GF-D8 (cell line): Measurements from ENCODE around the gene PLEKHA7.
"Not testable (repeated sequence)": the region's sequence is repeated elsewhere in the genome, so short reads cannot be mapped to it uniquely, and the experiment has no call there.

Source experiments
- DNase-seq: peaks from one replicate; lab custom pipeline; 2025; lab: John Stamatoyannopoulos, UW

Gene PLEKHA7

GRCh38 chr11:16904761-16905160 lies 109.5 kb downstream of the PLEKHA7 start:
- not testable (repeated sequence) for DNase-seq

- DNase-seq, result no peak
These were observed 111.3 kb downstream of the PLEKHA7 start for GRCh38 chr11:16902781-16903378.

GRCh38 chr11:16902182-16902581 lies 112.0 kb downstream of the PLEKHA7 start:
- DNase-seq, result no peak

DNA sequence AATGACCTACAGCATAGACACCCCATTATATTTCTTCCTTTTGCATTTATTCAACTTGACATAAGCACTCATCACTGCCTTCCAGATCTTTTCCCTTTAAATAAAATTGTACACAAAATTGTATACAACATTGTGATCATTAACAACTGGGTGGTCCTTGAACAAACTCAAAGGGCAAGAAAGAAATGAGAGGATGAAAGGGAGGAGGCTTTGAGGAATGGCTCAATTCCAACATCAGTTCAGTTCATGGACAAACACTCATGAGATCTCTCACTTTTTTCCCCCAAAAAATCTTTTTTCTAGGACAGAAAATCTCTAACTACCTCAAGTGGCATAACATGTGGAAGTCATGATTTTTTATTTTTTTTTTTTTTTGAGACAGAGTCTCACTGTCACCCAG lies 113.7 kb downstream of the PLEKHA7 start:
- no peak for DNase-seq

- DNase-seq, result no peak
These were observed 114.4 kb downstream of the PLEKHA7 start for GRCh38 chr11:16899708-16900303.

DNA sequence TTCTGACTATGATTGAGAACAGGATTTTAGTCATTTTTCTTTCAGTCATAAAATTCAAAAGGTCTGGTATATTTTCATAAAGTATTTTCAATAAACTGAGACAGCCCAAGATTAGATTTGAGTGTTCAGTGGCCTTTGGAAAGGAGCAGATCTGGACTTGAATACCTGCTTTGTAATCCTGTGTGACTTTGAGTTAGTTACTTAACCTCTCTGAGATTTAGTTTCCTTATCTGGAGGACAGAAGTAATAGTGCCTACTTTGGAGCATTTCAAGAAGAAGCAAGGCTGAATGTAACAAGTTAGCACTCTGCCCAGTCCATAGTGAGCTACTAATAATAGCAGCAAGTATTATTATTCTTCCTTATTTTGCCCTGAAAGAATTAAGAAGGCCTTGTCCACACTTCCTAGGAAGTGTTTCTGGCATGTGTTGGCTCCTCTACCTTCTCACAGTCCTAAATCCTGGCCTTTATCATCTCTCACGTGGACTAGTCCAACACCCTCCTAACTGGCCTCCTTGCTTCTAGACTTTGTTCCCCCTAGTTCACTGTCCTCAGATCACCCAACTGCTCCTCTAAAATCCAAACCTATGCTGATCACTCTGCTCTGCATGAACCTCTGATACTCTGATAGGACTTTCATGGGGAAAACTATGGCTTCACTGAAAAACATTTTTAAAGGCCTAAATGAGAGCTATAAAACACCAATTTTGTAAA lies 115.8 kb downstream of the PLEKHA7 start:
- DNase-seq, result no peak

DNA sequence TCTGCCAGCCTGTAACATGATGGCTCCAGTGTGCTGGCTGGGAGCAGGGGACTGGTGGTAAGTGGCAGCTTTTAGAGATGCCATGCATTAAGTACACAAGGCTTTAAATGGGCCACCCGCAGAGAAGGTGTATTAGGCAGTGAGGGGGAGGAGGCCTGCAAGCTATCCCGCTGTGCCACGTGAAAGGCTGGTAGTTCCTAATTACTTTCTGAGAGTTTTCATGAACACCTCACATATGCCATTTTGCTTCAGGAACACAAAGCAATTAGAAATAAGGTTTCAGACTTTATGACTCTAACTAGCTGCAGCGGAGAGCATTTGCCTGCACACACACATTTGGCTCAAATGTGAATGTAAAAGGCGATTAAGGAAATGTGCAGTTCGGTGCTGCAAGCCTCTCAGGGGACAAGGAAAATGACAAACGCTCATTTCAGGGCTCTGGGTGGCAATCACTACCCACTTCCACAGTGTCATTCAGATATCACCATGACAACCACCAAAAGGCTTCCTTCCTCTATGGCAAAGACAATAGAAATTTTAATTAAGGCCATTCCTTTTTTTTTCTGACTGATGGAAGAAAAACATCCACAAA lies 116.6 kb downstream of the PLEKHA7 start:
- no peak for DNase-seq

DNA sequence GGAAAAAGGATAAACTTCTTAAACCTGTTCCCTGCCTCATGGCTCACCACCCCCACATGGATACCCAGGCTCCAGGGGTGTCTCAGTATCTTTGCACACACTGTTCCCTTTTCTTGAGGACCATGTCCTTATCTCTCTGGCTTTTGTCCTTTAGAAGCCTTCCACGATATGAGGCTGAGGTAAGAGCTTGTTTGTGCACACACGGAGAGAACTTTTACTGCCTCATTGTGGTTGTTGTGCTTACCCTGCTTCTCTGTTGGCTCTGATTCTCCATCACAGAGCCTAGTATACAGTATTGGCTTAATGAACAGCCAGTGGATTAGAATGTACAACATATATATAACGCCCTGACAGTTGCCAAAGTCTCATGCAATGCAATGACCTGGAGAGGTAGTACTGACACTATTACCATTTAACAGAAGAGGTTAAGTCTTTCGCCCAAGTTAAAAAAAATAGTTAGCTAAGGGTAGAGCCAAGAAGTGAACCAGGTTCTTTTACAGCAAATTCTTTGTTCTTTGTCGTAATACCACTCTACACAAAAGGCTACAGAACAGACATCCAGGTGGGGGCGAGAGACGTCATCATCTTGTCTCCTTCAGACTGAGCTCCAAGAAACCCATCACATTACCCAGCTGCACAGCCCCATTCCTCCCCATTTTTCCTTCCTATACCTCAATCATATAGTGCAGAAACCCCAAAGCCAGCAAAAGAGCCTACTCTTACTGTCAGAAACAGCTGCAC lies 117.3 kb downstream of the PLEKHA7 start:
- DNase-seq, result no peak

DNA sequence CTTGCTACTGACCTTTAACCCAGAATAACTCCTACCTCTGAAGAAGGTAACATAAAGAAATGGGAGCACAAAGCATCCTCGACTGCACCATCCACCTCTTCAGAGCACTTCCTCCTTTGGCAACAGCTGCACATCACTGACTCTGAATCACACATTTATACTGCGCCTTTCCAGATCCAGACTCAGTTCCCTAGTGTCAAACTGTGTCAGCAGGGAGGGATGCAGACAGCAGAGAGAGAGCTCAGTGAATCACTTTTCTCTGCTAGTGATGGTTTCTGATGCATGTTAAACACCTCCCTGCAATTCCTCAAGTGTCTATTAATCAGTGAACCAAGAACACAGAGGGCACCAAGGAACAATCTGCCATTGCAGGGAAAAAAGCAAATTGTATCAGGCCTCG lies 118.9 kb downstream of the PLEKHA7 start:
- DNase-seq, result no peak

DNA sequence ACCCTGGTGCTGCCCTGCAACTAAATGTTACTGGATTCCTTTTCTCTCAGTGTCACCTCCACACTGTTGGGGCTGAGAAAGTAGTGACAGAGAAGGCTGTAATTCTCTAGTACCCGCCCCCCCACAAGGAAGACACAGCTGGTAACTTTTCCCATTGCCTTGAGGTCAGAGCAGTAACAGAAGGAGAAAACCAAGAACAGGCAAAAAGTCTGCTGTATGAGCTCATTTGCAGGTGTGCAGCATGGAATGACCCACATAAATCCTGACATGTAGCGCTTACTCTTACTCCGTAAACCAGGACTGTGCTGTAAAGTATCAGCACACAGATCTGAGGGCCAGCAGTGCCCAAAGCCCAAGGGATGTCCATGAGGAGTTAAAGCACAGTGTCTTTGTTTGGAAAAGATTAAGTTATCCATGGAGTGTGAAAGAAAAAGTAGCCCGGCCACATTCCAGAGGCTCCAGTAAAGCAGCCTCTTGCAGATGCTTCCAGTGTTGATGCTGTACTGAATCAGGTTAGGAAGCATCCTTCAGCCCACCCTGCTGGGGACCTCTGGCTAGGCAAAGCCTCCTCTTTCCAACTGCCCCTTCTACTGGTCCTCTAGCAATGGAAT lies 120.7 kb downstream of the PLEKHA7 start:
- no peak for DNase-seq

- DNase-seq, result no peak
These were observed 122.2 kb downstream of the PLEKHA7 start for GRCh38 chr11:16891964-16892363.

GRCh38 chr11:16891165-16891564 lies 123.0 kb downstream of the PLEKHA7 start:
- DNase-seq, result no peak

DNA sequence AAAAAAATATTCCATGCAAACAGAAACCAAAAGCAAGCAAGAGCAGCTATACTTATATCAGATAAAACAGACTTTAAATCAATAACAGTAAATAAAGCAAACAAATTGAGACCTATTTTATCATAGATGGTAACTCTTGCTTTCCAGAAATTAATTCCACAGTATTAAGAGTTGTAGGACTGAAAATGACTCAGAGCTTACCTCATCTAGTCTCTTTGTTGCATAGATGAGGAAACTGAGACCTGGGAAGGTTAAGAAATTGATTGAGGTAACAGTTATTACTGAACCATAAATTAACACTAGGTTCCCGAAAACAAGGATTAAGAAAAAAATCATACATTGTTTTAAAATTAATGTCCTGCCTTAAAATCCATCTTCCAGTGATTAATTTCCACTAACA lies 123.8 kb downstream of the PLEKHA7 start:
- DNase-seq, result no peak

- DNase-seq, result no peak
These were observed 124.3 kb downstream of the PLEKHA7 start for GRCh38 chr11:16889905-16890304.

DNA sequence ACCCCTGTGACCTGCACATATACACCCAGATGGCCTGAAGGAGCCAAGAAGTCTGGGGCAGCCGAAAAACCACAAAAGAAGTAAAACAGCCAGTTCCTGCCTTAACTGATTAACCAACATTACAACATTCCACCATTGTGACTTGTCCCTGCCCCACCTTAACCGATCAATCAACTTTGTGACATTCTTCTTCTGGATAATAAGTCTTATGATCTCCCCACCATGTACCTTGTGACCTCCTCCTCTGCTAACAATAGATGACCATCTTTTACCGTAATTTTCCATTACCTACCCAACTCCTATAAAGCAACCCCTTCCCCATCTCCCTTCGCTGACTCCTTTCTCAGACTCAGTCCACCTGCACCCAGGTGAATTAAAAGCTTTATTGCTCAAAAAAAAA lies 125.2 kb downstream of the PLEKHA7 start:
- not testable (repeated sequence) for DNase-seq

GRCh38 chr11:16887887-16888286 lies 126.3 kb downstream of the PLEKHA7 start:
- DNase-seq, result not testable (repeated sequence)

GRCh38 chr11:16883174-16883573 lies 131.0 kb downstream of the PLEKHA7 start:
- DNase-seq, result no peak

DNA sequence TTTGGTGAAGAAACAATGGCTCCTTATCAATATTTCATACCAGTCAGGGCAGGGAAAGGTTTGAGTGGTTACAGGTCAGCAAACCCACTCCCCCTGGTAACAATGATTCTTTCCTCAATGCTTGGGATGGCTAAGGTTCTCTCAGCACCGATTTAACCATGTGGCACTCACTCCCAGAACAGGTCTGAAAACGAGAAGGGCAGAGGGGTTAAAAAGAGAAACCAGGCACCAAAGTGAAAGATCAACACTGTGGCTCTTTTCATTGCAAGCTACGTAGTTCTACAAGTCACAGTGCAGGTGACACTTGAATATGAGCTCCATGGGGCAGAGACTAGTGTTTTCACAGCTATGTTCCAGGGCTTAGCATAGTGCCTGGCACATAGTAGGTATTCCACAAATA lies 132.4 kb downstream of the PLEKHA7 start:
- no peak for DNase-seq

GRCh38 chr11:16881074-16881709 lies 133.0 kb downstream of the PLEKHA7 start:
- no peak for DNase-seq

- no peak for DNase-seq
These were observed 133.9 kb downstream of the PLEKHA7 start for GRCh38 chr11:16880184-16880801.

GRCh38 chr11:16879690-16880089 lies 134.5 kb downstream of the PLEKHA7 start:
- DNase-seq, result no peak
